Gastroesophageal sphincter (tissue), 3 donors: ENCODE results near the gene SAPCD1.

Experiments used
- CTCF ChIP-seq, 4 experiments: fragments of 200-600 bp in 2 of 4; fragments of 450-650 bp in 2 of 4; sonication (generic) in 1 of 4; IDR thresholded peaks; one replicate each; pipeline ENCODE4 v1.5.1; 2017 to 2019; ENCODE audit warnings: antibody characterized with exemption in 4 of 4, mild to moderate bottlenecking in 2 of 4, moderate library complexity in 2 of 4
- POLR2AphosphoS5 ChIP-seq: sonication (generic); formaldehyde crosslinking; IDR thresholded peaks from one replicate; pipeline ENCODE4 v1.6.1; 2017; ENCODE audit warnings: antibody characterized with exemption

GRCh38 chr6:31768363-31769257 lies 6.2 kb downstream of the SAPCD1 start:
- TF ChIP-seq CTCF (IDR thresholded peaks at IDR 0.05) (no peak), POLR2AphosphoS5 (no peak)
